ENCODE measurements around the gene ZNF142.
"Not testable (repeated sequence)": the region's sequence is repeated elsewhere in the genome, so short reads cannot be mapped to it uniquely, and the experiment has no call there.

- TF ChIP-seq, protein P1, sequence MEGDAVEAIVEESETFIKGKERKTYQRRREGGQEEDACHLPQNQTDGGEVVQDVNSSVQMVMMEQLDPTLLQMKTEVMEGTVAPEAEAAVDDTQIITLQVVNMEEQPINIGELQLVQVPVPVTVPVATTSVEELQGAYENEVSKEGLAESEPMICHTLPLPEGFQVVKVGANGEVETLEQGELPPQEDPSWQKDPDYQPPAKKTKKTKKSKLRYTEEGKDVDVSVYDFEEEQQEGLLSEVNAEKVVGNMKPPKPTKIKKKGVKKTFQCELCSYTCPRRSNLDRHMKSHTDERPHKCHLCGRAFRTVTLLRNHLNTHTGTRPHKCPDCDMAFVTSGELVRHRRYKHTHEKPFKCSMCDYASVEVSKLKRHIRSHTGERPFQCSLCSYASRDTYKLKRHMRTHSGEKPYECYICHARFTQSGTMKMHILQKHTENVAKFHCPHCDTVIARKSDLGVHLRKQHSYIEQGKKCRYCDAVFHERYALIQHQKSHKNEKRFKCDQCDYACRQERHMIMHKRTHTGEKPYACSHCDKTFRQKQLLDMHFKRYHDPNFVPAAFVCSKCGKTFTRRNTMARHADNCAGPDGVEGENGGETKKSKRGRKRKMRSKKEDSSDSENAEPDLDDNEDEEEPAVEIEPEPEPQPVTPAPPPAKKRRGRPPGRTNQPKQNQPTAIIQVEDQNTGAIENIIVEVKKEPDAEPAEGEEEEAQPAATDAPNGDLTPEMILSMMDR (IDR thresholded peaks at IDR 0.05) = peak; percentile 89
- TF ChIP-seq ZFX (IDR thresholded peaks at IDR 0.05; ENCODE audit: borderline replicate concordance) = not testable (repeated sequence)
Observed at GRCh38 chr2:218687400-218688060, 28.1 kb upstream of the ZNF142 start.

Data from 22Rv1 (cell line).